ENCODE data around the gene TNFRSF14.

GRCh38 chr1:2528966-2529783 lies 27.0 kb upstream of the TNFRSF14 start:
- TF ChIP-seq CTCF (IDR thresholded peaks at IDR 0.05) (peak in 2 of 7 experiments; percentile 30 to 41), POLR2A (IDR thresholded peaks at IDR 0.05) (no peak)

Measured in body of pancreas (tissue), 4 donors.